ENCODE data around the gene ITGAX.

DNA sequence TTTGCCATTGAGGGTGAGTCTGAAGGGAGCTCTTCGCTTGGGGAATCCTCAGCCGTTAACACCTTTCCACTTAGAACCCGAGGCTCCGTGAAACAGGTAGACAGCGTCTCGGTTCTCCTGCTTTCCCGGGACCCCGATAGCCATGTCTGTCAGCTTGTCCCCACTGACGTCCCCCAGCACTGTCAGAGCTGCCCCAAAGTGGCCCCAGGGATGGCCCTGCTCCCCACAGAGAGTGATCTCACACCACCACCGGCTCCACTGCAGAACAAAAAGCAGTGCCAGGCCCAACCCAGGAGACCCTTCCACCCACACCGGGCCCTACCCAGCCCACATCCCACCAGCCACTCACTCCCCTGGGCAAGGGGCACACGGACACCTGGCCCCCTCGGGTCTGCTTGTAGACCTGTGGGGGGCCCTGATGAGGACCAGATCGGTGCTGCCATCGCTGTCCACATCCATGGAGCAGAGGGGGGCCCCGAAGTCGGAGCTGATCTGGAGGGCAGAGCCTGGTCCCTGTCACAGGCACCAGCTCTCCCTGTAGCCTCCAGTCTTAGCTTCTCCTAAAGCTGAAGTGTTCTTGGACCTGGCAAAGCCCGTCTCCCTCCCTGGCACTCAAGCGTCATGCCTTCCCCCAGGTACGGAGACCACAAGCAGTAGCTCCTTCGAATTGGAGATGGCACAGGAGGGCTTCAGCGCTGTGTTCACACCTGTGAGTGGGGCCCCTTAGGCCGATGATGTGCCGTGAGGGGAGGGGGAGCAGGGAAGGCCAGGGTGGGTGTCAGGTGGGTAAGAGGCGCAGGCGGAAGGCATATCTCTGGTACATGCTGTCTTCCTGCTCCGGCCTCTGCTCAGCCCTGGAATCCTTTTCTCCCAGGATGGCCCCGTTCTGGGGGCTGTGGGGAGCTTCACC, 6.5 kb downstream of the ITGAX start:
- TF ChIP-seq, protein P1, sequence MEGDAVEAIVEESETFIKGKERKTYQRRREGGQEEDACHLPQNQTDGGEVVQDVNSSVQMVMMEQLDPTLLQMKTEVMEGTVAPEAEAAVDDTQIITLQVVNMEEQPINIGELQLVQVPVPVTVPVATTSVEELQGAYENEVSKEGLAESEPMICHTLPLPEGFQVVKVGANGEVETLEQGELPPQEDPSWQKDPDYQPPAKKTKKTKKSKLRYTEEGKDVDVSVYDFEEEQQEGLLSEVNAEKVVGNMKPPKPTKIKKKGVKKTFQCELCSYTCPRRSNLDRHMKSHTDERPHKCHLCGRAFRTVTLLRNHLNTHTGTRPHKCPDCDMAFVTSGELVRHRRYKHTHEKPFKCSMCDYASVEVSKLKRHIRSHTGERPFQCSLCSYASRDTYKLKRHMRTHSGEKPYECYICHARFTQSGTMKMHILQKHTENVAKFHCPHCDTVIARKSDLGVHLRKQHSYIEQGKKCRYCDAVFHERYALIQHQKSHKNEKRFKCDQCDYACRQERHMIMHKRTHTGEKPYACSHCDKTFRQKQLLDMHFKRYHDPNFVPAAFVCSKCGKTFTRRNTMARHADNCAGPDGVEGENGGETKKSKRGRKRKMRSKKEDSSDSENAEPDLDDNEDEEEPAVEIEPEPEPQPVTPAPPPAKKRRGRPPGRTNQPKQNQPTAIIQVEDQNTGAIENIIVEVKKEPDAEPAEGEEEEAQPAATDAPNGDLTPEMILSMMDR (conservative IDR thresholded peaks at IDR 0.05; ENCODE audit: low read depth, low read length), result no peak
- TF ChIP-seq EZH2 (IDR thresholded peaks at IDR 0.05; ENCODE audit: borderline replicate concordance, low read depth, low read length, poor library complexity, severe bottlenecking), result no peak

Measured in A673 (cell line).